Liver (tissue), 3 donors: ENCODE data around the gene FRMD5.

ENCODE experiments used
- ATF3 ChIP-seq: IDR thresholded peaks from 2 replicates; pipeline ENCODE4 v1.6.1; 2016; ENCODE audit warnings: antibody characterized with exemption
- CTCF ChIP-seq: fragments of 150-350 bp; IDR thresholded peaks from 2 replicates; pipeline ENCODE4 v1.5.1; 2017; ENCODE audit warnings: improper control_type of control experiment, low read depth, low read length; ENCODE audit not compliant: missing input control
- GABPA ChIP-seq, 2 donors: IDR thresholded peaks in 1 of 2; conservative IDR thresholded peaks in 1 of 2; 2 replicates each; pipeline ENCODE4 v1.6.1; 2016; ENCODE audit warnings: antibody characterized with exemption in 2 of 2, mild to moderate bottlenecking in 1 of 2, moderate library complexity in 1 of 2
- REST ChIP-seq: IDR thresholded peaks from 2 replicates; pipeline ENCODE4 v1.6.1; 2016; ENCODE audit warnings: antibody characterized with exemption, mild to moderate bottlenecking
- RXRA ChIP-seq, 2 donors: IDR thresholded peaks; 2 replicates each; pipeline ENCODE4 v1.6.1; 2017 to 2018; ENCODE audit warnings: antibody characterized with exemption in 2 of 2, mild to moderate bottlenecking in 1 of 2
- SP1 ChIP-seq: IDR thresholded peaks from 2 replicates; pipeline ENCODE4 v1.6.1; 2018; ENCODE audit warnings: antibody characterized with exemption, mild to moderate bottlenecking
- YY1 ChIP-seq: IDR thresholded peaks from 2 replicates; pipeline ENCODE4 v1.6.1; 2016; ENCODE audit warnings: antibody characterized with exemption, mild to moderate bottlenecking
- donor health status: healthy.
- donor health status: healthy.

GRCh38 chr15:43826508-43827341, 368.3 kb downstream of the FRMD5 start, which contains the start of gene WDR76:
- TF ChIP-seq CTCF, result no peak
- no peak for TF ChIP-seq ATF3
- no peak for TF ChIP-seq RXRA (IDR thresholded peaks at IDR 0.05)
- TF ChIP-seq GABPA (IDR thresholded peaks at IDR 0.05 in 1 of 2, conservative IDR thresholded peaks at IDR 0.05 in 1 of 2), result peak in 1 of 2 donors; percentile 65
- TF ChIP-seq SP1, result no peak
- no peak for TF ChIP-seq REST
- TF ChIP-seq YY1, result no peak
